Hepatocyte (in vitro differentiated cells): Measurements from ENCODE around the gene SLC12A7. TPM values are rescaled to one million over a fixed set of nuclear protein-coding genes. Genes with fewer than 3 reads are reported as not detected.

Source experiments
- DNase-seq: peaks from one replicate; pipeline ENCODE4 v3.0.0-alpha.2; 2016; ENCODE audit warnings: low spot score
- H2AFZ ChIP-seq: fragments of 200-600 bp; sonication (generic); 2 replicates; pipeline ENCODE4 v1.6.0; 2016; ENCODE audit warnings: antibody characterized with exemption, mild to moderate bottlenecking
- H3K27ac ChIP-seq: fragments of 200-600 bp; sonication (generic); 2 replicates; pipeline ENCODE4 v1.5.1; 2016; ENCODE audit warnings: mild to moderate bottlenecking
- H3K27me3 ChIP-seq: fragments of 200-600 bp; sonication (generic); 2 replicates; pipeline ENCODE4 v1.6.1; 2016
- H3K36me3 ChIP-seq: fragments of 200-600 bp; sonication (generic); replicated peaks from 2 replicates; pipeline ENCODE4 v1.5.1; 2016; ENCODE audit warnings: low read depth; ENCODE audit not compliant: insufficient read depth
- H3K4me1 ChIP-seq: fragments of 200-600 bp; sonication (generic); 2 replicates; pipeline ENCODE4 v1.5.1; 2016; ENCODE audit warnings: mild to moderate bottlenecking, moderate library complexity; ENCODE audit not compliant: insufficient read depth
- H3K4me2 ChIP-seq: fragments of 200-600 bp; sonication (generic); 2 replicates; pipeline ENCODE4 v1.6.0; 2016
- H3K4me3 ChIP-seq: fragments of 200-600 bp; sonication (generic); 2 replicates; pipeline ENCODE4 v1.5.1; 2016; ENCODE audit warnings: mild to moderate bottlenecking
- H3K79me2 ChIP-seq: fragments of 200-600 bp; sonication (generic); 2 replicates; pipeline ENCODE4 v1.6.0; 2017; ENCODE audit warnings: mild to moderate bottlenecking
- H3K9me2 ChIP-seq: fragments of 200-600 bp; sonication (generic); replicated peaks from 2 replicates; pipeline ENCODE4 v1.6.0; 2017; ENCODE audit warnings: mild to moderate bottlenecking; ENCODE audit not compliant: insufficient read depth
- H3K9me3 ChIP-seq: fragments of 200-600 bp; sonication (generic); 2 replicates; pipeline ENCODE4 v1.5.1; 2016; ENCODE audit warnings: low read depth, mild to moderate bottlenecking
- H4K20me1 ChIP-seq: fragments of 200-600 bp; sonication (generic); 2 replicates; pipeline ENCODE4 v1.6.0; 2016; ENCODE audit warnings: mild to moderate bottlenecking; ENCODE audit not compliant: insufficient read depth, poor library complexity, severe bottlenecking
- EZH2 ChIP-seq: fragments of 200-600 bp; sonication (generic); IDR thresholded peaks from 2 replicates; pipeline ENCODE4 v1.6.1; 2016; ENCODE audit warnings: antibody characterized with exemption, mild to moderate bottlenecking, borderline replicate concordance
- EZH2phosphoT487 ChIP-seq: fragments of 200-600 bp; sonication (generic); IDR thresholded peaks from one replicate; pipeline ENCODE4 v1.6.1; 2018; ENCODE audit warnings: antibody characterized with exemption, mild to moderate bottlenecking, low read depth, moderate library complexity; ENCODE audit not compliant: unreplicated experiment, severe bottlenecking
- WGBS: methylation state at CpG from one replicate; pipeline ENCODE4 v1.1.6; 2016; ENCODE audit warnings: low lambda C conversion rate; ENCODE audit errors: missing lambda C conversion rate; 5-methylcytosine and 5-hydroxymethylcytosine counted together
- polyA plus RNA-seq: library from polyadenylated mRNA; unstranded; fragments of >200 nt; fragmentation: Nextera tagmentation; extraction: Ambion mirVana; gene quantifications from 2 replicates; pipeline ENCODE4 v1.2.1, GENCODE V29; 2016
- total RNA-seq: library from RNA; depleted of rRNA; stranded (reverse); fragments of >200 nt; gene quantifications from 2 replicates; pipeline ENCODE4 v1.2.3, GENCODE V29; 2014
- TF ChIP-seq, protein P1 (sequence below): fragments of 200-600 bp; sonication (generic); IDR thresholded peaks from 2 replicates; pipeline ENCODE4 v1.5.1; 2016; ENCODE audit warnings: antibody characterized with exemption, mild to moderate bottlenecking; ENCODE audit not compliant: poor library complexity

The SLC12A7 gene
- total and polyA plus RNA-seq, 2 experiments from 2014 or later = 30.2 to 34.3 TPM

DNA sequence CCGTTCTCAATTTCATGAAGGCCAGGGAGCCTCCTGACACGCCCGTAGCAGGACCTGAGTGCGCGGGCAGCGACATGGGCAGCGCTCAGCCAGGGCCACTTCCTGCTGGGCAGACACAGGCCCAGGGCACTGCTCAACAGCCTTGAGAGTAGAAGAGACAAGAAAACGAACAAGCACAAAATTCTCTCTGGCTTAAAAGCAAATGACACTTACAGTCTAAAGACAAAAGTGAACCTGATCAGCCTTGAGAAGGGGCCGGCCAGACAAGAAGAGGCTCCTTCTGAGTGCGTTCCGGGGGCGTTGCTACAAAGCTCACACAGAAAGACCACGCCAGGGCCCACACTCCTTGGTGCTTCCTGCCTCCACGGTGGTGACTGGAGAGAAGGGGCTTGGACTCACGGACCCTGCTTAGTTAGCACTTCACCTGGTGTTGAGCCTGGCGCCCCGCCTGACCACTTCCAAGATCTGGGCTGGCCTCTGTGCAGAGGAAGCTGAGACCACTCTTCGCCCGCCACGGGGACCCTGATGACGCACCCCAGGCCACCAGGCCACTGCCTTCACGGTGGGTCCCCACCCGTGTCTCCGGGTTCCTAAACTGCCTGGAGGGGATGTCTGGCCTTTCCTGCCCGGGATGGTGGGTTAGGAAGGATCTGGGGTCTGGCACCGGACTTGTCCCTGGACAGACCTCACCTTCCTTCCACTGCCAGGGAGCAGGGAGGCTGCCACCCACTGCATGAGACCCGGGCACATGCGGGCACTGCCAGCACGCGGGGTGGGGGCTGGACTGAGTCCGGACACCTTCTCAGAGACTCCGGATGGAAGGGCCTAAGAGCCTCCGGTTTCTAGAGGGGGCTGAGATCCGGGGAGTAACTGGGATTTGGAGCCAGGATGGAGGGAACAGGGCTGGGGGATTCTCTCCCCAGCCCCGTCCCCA lies 1.3 kb downstream of the SLC12A7 start:
- no peak for DNase-seq
- Histone ChIP-seq H2AFZ (no peak overlapping the region), H3K4me1 (peaks cover 27% of the 10 kb centered on the region), H3K27ac (peak overlapping the region; percentile 80), H3K36me3 (no peaks in the 10 kb centered on the region), H3K27me3 (no peaks in the 10 kb centered on the region), H3K9me3 (no peaks in the 10 kb centered on the region), H3K9me2 (no peaks in the 10 kb centered on the region), H4K20me1 (no peaks in the 10 kb centered on the region), H3K4me2 (peak overlapping the region; percentile 98), H3K79me2 (peaks cover 44% of the 10 kb centered on the region), H3K4me3 (peak overlapping the region; percentile 97)
- 48% methylated on average over 35 of the region's 35 CpGs for WGBS
- TF ChIP-seq EZH2phosphoT487 (no peak), EZH2 (no peak)
- TF ChIP-seq, protein P1, sequence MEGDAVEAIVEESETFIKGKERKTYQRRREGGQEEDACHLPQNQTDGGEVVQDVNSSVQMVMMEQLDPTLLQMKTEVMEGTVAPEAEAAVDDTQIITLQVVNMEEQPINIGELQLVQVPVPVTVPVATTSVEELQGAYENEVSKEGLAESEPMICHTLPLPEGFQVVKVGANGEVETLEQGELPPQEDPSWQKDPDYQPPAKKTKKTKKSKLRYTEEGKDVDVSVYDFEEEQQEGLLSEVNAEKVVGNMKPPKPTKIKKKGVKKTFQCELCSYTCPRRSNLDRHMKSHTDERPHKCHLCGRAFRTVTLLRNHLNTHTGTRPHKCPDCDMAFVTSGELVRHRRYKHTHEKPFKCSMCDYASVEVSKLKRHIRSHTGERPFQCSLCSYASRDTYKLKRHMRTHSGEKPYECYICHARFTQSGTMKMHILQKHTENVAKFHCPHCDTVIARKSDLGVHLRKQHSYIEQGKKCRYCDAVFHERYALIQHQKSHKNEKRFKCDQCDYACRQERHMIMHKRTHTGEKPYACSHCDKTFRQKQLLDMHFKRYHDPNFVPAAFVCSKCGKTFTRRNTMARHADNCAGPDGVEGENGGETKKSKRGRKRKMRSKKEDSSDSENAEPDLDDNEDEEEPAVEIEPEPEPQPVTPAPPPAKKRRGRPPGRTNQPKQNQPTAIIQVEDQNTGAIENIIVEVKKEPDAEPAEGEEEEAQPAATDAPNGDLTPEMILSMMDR = no peak

DNA sequence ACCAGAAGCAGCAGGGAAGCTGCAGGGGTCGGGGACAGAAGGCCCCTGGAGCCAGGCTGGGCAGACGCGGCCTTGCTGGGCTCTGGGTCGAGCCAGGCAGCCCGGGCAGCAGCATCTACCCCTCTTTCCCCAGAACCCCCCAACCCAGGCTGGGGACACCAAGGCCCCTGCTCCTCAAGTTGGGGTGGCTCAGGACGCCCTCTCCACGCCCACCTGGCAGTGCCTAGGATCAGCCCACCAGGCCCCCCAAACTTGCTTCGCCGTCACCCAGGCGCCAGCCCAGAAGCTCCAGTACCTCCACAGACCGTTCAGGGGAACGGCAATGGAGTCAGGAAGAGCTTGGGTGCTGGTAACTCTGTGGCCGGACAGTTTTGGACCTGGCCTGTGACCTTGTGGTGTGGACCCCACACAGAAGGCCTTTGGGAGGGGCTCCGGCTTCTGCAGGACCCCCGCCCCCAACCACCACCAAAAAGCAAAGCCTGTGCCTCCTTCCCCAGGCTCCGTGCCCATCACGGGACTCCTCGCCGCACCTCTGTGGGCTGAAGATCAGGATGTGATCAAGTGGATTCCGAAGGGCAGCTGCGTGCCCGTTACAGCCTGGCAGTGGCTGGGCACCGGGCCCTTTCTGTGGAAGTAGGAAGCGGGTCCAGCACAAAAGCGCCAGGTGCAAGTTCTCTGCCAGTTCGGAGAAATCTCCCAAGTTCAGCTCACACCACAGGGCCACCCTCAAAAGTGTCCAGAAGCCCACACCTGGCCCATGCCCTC lies 2.1 kb downstream of the SLC12A7 start:
- WGBS = 94% methylated on average over 26 of the region's 26 CpGs
- H3K4me1 ChIP-seq = peaks cover 35% of the 10 kb centered on the region
- no peaks in the 10 kb centered on the region for H3K36me3 ChIP-seq
- no peak for DNase-seq
- H3K9me2 ChIP-seq = no peaks in the 10 kb centered on the region
- H3K79me2 ChIP-seq = peaks cover 52% of the 10 kb centered on the region
- H3K9me3 ChIP-seq = no peaks in the 10 kb centered on the region
- H2AFZ ChIP-seq = no peak overlapping the region
- TF ChIP-seq, protein P1 = no peak
- no peak for TF ChIP-seq EZH2
- TF ChIP-seq EZH2phosphoT487 = no peak
- H4K20me1 ChIP-seq = no peaks in the 10 kb centered on the region
- peak overlapping the region; percentile 80 for H3K27ac ChIP-seq
- H3K4me3 ChIP-seq = no peak overlapping the region
- H3K27me3 ChIP-seq = no peaks in the 10 kb centered on the region
- peak overlapping the region; percentile 98 for H3K4me2 ChIP-seq

DNA sequence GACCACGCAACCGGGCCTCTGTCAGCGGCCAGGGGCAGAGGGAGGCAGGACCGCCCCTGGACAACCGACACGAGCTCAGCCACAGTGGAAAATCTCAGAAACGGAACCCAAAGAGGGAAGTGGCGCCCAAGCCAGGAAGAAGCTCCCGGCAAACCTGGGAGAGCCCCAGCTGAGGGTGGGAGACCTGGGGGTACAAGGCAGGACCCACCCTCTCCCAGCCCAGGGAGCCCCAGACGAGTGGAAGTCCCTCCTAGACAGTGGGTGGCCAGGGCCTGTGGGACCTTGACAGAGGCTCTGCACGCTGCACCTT lies 3.0 kb downstream of the SLC12A7 start:
- Histone ChIP-seq H2AFZ (no peak overlapping the region), H3K9me2 (no peaks in the 10 kb centered on the region), H3K36me3 (no peaks in the 10 kb centered on the region), H3K9me3 (no peaks in the 10 kb centered on the region), H3K79me2 (peaks cover 61% of the 10 kb centered on the region), H3K27me3 (no peaks in the 10 kb centered on the region), H3K4me3 (no peak overlapping the region), H3K27ac (no peak overlapping the region), H3K4me2 (peak overlapping the region; percentile 98), H4K20me1 (no peaks in the 10 kb centered on the region), H3K4me1 (peaks cover 44% of the 10 kb centered on the region)
- TF ChIP-seq, protein P1 = no peak
- no peak for TF ChIP-seq EZH2phosphoT487
- no peak for TF ChIP-seq EZH2
- no peak for DNase-seq
- WGBS = 94% methylated on average over 11 of the region's 11 CpGs
